ENCODE data around the gene MAPKAPK2.

DNA sequence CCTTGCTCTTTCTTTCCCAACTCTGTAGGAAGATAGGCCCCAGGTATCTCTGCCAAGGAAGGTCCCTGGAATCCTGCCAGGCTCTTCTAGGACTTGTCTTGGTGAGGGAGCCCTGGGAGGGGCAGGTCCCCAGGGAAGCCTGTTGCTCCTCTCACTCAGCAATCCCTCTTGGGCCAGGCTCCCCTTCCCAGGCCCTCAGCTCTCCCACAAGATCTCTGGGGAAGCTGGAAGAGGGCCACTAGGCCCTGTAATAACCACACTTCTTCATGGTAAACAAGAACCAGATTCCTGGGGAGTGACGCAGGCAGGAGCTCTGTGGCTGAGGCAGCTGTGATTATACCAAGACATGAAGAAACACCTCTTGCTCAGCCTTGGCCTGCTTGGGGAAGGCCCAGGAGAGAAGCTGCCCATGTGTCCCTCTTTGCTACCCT is 9.9 kb upstream of the MAPKAPK2 start:
- TF ChIP-seq, protein P1, sequence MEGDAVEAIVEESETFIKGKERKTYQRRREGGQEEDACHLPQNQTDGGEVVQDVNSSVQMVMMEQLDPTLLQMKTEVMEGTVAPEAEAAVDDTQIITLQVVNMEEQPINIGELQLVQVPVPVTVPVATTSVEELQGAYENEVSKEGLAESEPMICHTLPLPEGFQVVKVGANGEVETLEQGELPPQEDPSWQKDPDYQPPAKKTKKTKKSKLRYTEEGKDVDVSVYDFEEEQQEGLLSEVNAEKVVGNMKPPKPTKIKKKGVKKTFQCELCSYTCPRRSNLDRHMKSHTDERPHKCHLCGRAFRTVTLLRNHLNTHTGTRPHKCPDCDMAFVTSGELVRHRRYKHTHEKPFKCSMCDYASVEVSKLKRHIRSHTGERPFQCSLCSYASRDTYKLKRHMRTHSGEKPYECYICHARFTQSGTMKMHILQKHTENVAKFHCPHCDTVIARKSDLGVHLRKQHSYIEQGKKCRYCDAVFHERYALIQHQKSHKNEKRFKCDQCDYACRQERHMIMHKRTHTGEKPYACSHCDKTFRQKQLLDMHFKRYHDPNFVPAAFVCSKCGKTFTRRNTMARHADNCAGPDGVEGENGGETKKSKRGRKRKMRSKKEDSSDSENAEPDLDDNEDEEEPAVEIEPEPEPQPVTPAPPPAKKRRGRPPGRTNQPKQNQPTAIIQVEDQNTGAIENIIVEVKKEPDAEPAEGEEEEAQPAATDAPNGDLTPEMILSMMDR (IDR thresholded peaks at IDR 0.05 in 4 of 5, conservative IDR thresholded peaks at IDR 0.05 in 1 of 5), result no peak
- TF ChIP-seq POLR2A (IDR thresholded peaks at IDR 0.05), result no peak
